HG03108 (cell line): Measurements from ENCODE around the gene OPTC.
"Not testable (repeated sequence)": the region's sequence is repeated elsewhere in the genome, so short reads cannot be mapped to it uniquely, and the experiment has no call there.

Experiments
- ATAC-seq: cut with Tn5 transposase; IDR thresholded peaks from one replicate; pipeline ENCODE4 v1.9.1; 2021; ENCODE audit warnings: moderate library complexity; ENCODE audit not compliant: unreplicated experiment

Gene OPTC

GRCh38 chr1:203516184-203516583 is 22.2 kb downstream of the OPTC start:
- ATAC-seq, result no peak

DNA sequence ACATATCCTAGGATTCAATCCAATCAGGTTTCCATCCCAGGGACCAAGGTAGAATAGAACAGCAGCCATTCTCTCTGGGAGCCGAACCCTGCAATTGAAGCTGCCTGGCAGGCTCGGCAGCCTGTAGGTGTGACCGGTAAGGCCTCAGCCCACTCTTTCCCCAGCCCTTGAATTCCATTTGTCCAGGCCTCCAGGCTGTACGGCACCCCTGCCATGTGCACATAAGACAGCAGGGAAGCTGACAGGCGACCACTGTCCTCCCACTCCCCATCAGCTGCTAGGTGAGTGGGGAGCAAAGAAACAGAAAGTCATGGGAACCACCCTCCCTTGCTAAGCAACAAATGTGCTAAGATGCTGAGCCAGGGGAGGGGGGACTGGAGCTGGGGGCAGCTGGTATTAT is 23.0 kb downstream of the OPTC start:
- no peak for ATAC-seq

DNA sequence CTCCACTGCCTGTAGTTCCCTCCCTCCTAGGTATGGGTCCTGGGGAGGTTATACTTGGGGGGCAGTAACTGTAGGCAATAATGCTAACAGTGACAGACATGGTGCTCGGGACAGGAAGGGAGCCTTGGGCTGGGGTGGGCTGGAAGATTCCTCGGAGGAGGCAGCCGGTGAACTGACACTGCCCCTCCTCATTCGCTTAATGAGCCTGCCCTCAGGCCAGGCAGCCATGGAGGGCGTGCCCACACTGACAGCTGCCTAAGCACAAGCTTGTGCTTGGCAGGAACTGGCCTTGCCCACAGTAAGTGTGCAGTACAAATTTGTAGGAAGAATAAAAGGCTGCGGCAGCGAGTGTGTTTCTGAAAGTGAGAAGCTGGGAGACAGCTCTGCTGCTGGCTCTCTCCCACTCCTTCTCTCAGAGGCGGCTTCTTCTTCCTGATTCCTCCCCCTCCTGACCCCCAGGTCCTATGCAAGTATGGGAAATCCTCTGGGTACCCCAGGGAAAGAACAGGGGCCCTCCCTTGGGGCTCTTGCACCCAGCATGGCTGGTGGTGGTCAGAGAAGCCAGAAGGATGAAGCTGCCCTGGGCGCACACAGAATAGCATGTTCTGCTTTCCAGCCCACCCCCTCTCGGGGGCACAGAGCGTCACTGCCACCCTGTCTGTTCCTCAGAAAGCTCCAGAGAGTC is 23.6 kb downstream of the OPTC start:
- ATAC-seq, result no peak

DNA sequence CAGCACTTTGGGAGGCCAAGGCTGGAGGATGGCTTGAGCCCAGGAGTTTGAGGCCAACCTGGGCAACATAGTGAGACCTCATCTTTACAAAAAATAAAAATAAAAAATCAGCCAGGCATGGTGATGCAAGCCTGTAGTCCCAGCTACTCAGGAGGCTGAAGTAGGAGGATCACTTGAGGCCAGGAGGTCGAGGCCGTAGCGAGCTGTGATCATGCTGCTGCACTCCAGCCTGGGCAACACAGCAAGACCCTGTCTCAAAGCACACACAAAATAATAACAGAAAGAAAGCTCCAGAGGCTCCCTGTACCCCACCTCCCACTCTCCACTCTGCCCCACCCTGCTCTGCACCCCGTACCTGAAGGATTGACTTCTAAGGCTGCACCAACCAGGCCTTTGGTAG is 24.2 kb downstream of the OPTC start:
- not testable (repeated sequence) for ATAC-seq

- no peak for ATAC-seq
These were observed 24.6 kb downstream of the OPTC start for GRCh38 chr1:203518541-203518940.

GRCh38 chr1:203519053-203519840 is 25.3 kb downstream of the OPTC start:
- ATAC-seq, result no peak

DNA sequence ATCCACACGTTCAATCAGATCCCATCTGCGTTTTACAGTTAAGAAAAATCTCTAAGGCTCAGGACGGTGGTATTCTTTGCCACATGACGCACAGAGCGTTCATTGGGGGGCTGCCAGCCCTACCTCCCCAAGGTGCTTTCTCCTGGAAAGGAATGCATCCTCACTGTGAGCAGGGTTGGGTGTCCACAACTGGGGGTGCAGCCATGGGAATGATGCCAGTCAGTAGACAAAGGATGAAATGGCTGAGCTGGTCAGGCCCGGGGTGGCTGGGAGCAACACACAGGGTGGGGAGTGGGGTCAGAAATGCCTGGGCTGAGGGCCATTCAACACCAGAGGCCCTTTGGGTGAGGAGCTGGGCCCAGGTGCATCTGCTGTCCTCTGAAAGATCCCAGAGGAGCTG is 25.9 kb downstream of the OPTC start:
- ATAC-seq, result no peak

DNA sequence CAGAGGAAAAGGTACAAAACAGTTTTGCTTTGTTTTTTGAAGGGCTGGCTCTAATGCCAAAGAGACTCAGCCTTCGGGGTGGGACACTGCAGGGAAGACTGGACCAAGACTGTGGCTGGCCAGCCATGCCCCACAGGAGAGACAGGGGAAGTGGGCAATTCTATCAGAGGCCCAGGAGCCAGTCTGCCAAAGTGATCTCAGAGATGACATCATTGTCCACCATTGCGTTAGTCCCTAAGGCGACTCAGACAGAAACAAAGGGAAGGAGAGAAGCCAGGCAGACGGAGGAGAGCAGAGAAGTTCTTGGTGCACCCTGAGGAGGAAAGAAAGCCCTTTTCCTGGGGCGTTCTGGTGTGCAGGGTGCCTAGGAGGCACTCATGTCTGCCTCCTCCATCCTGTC is 26.4 kb downstream of the OPTC start:
- no peak for ATAC-seq

DNA sequence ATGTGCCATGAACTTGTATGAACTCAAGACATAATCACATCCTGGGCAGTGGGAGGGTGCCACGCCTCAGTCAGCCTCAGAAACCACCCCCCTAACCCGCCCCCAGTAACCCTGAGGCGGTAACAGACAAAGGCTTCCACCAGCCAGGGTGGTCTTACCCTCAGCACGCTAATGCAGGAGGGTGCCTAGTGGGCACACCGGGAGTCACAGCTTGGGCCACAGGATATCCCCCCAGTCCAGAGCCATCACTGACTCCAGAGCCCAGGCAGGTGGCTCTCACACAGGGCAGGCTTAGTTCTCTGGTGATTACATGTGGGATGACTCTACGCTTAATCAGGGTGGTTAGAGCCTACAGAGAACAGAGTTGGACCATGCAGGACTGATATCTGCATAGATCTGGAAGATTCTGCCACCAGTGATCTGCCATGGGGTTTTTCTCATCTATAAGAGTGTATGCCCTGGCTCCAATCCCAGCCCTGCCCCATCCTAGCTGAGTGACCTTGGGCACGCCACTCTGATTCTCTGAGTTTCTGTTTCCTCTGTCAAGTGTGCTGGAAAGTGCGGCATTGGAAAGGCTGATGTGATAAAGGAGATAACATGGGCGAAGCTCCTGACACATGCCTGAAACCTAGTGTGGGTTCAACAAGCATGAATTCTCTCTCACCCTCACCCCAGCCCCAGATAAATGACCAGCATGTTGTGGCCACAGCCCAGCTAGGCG is 27.3 kb downstream of the OPTC start:
- ATAC-seq, result no peak

- ATAC-seq, result no peak
These were observed 27.9 kb downstream of the OPTC start for GRCh38 chr1:203521812-203522211.

- no peak for ATAC-seq
These were observed 28.3 kb downstream of the OPTC start for GRCh38 chr1:203522237-203522636.

- no peak for ATAC-seq
These were observed 29.7 kb downstream of the OPTC start for GRCh38 chr1:203523667-203524066.

DNA sequence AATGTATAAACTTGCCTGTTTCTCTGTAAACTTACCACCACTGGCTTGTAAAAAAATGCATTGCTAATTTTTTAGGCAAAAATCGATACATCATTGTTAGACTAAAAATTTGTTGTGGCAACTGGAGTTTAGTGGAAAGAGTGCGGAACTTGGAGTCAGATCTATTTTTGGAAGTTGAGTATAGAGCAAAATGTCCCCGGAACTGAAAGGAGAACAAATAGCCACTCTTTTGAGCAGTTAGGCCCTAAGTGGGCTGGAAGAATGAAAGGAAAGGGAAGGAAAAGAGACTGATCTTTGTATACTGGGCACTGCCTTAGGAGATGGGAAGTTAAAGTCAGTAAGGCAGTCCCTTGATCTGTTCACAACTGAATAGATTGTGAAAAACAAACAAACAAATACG is 30.2 kb downstream of the OPTC start:
- no peak for ATAC-seq

- no peak for ATAC-seq
These were observed 30.9 kb downstream of the OPTC start for GRCh38 chr1:203524824-203525223.

DNA sequence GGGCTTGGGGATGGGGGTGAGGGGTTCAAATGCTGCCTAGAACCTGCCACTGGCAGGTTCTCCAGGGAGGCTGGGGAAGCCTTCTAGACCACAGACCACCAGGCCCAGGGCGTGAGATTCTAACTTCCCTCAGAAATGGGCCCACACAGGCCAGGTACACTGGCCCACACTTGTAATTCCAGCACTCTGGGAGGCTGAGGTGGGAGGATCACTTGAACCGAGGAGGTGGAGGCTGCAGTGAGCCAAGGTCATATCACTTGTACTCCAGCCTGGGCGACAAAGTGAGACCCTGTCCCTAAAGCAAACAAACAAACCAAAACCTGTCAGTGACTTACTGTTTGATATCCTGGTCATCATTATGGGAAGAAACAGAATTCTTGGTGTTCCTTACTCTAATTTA is 31.7 kb downstream of the OPTC start:
- no peak for ATAC-seq

GRCh38 chr1:203526130-203526529 is 32.2 kb downstream of the OPTC start:
- no peak for ATAC-seq

DNA sequence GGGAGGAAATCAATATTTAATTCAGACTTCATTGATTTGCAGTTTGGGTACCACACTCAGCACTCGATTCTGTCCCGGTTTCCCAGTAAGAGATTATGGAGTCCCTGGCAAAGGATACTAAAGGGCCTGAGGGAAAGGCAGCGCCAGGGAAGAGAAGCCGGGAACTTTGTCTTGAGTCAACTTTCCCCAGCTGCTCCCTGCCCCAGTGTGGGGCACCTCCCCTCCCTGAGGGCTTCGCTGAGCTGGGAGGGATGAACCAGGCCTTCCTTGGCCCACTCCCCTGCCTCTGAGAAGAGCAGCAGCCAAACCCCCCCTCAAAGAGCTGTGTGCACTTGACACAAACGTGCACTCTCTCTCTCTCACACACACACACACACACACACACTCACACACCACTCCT is 32.6 kb downstream of the OPTC start:
- no peak for ATAC-seq

DNA sequence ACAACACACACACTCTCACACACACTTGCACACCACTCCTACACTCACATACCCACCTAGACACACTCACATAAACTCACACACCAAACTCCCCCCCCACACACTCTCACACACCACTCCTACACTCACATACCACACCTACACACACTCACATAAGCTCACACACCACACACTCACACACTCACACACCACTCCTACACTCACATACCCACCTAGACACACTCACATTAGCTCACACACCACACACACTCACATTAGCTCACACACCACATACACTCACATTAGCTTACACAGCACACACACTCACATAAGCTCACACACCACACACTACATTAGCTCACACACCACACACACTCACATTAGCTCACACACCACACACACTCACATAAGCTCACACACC is 33.1 kb downstream of the OPTC start:
- no peak for ATAC-seq

GRCh38 chr1:203528063-203528462 is 34.1 kb downstream of the OPTC start:
- no peak for ATAC-seq

- no peak for ATAC-seq
These were observed 35.3 kb downstream of the OPTC start for GRCh38 chr1:203528976-203529835.

GRCh38 chr1:203531063-203531462 is 37.1 kb downstream of the OPTC start:
- no peak for ATAC-seq
